Esophagus muscularis mucosa (tissue), 4 donors: ENCODE results near the gene RTF1. TPM values are rescaled to one million over a fixed set of nuclear protein-coding genes. Genes with fewer than 3 reads are reported as not detected.

ENCODE experiments used
- DNase-seq: peaks from one replicate; pipeline ENCODE4 v3.0.0-alpha.2; 2017; ENCODE audit errors: extremely low spot score
- H3K27ac ChIP-seq, 4 donors: fragments of 200-600 bp; sonication (generic); replicated peaks in 1 of 4; 1 replicate in 3 of 4; 2 replicates in 1 of 4; pipeline ENCODE4 v1.5.1; 2016 to 2019; ENCODE audit warnings: mild to moderate bottlenecking in 1 of 4
- H3K27me3 ChIP-seq, 4 donors: fragments of 200-600 bp; sonication (generic); one replicate each; pipeline versions ENCODE4 v1.5.1 to v1.6.0; 2016 to 2019
- H3K36me3 ChIP-seq, 4 donors: fragments of 200-600 bp; sonication (generic); one replicate each; pipeline ENCODE4 v1.5.1; 2016 to 2019
- H3K4me1 ChIP-seq, 4 donors: fragments of 200-600 bp; sonication (generic); one replicate each; pipeline ENCODE4 v1.5.1; 2016 to 2019
- H3K4me3 ChIP-seq, 4 donors: fragments of 200-600 bp; sonication (generic); 1 replicate in 2 of 4; 2 replicates in 2 of 4; pipeline ENCODE4 v1.5.1; 2016 to 2019; ENCODE audit warnings: mild to moderate bottlenecking in 4 of 4, moderate library complexity in 1 of 4
- H3K9me3 ChIP-seq, 4 donors: fragments of 200-600 bp; sonication (generic); 1 replicate in 3 of 4; 2 replicates in 1 of 4; pipeline ENCODE4 v1.5.1; 2016 to 2019
- CTCF ChIP-seq, 3 experiments: fragments of 200-600 bp in 2 of 3; fragments of 450-650 bp in 1 of 3; sonication (generic) in 2 of 3; IDR thresholded peaks; one replicate each; pipeline ENCODE4 v1.5.1; 2017 to 2019; ENCODE audit warnings: antibody characterized with exemption in 3 of 3, mild to moderate bottlenecking in 2 of 3, moderate library complexity in 1 of 3
- EP300 ChIP-seq: sonication (generic); formaldehyde crosslinking; IDR thresholded peaks from one replicate; pipeline ENCODE4 v1.6.1; 2017; ENCODE audit warnings: antibody characterized with exemption
- POLR2A ChIP-seq: fragments of 450-650 bp; IDR thresholded peaks from one replicate; pipeline ENCODE4 v1.6.1; 2017; ENCODE audit warnings: antibody characterized with exemption, moderate library complexity, mild to moderate bottlenecking, low read depth
- POLR2AphosphoS5 ChIP-seq, 2 donors: sonication (generic); formaldehyde crosslinking; IDR thresholded peaks; one replicate each; pipeline ENCODE4 v1.6.1; 2017; ENCODE audit warnings: antibody characterized with exemption in 2 of 2
- WGBS: methylation state at CpG from one replicate; pipeline ENCODE4 v1.1.5; 2018; 5-methylcytosine and 5-hydroxymethylcytosine counted together
- intact Hi-C: fragments of 100-400 bp; cut with DNase I; formaldehyde crosslinking; loops from one replicate; pipeline ENCODE4 v1.15.1; 2023
- total RNA-seq, 4 donors: library from RNA; depleted of rRNA; stranded (reverse); fragments of >200 nt; gene quantifications; one replicate each; pipeline versions ENCODE4 v1.1.0 to v1.2.1, GENCODE V29; 2016

Gene RTF1
- total RNA-seq, 4 donors from 2014 or later: 31.5 to 37.7 (median 35.9) TPM

GRCh38 chr15:41489641-41490040 is 72.7 kb downstream of the RTF1 start:
- H3K36me3 ChIP-seq: no peaks in the 10 kb centered on the region
- no peak overlapping the region for H3K4me3 ChIP-seq
- peaks cover 17 to 24% (median 23%) of the 10 kb centered on the region in 4 donors for H3K4me1 ChIP-seq
- 100% methylated on average over 2 of the region's 2 CpGs for WGBS
- intact Hi-C loops: no loop called here
- no peaks in the 10 kb centered on the region for H3K9me3 ChIP-seq
- TF ChIP-seq CTCF (IDR thresholded peaks at IDR 0.05) (no peak), POLR2AphosphoS5 (IDR thresholded peaks at IDR 0.05) (no peak), POLR2A (no peak), EP300 (no peak)
- peaks cover 0 to 71% (median 2%) of the 10 kb centered on the region in 4 donors for H3K27me3 ChIP-seq
- no peak overlapping the region for H3K27ac ChIP-seq
- DNase-seq: no peak

- no peak overlapping the region for H3K27ac ChIP-seq
- H3K27me3 ChIP-seq: peaks cover 0 to 79% (median 2%) of the 10 kb centered on the region in 4 donors
- no peak for DNase-seq
- H3K9me3 ChIP-seq: no peaks in the 10 kb centered on the region
- peaks cover 24 to 31% (median 30%) of the 10 kb centered on the region in 4 donors for H3K4me1 ChIP-seq
- intact Hi-C loops: no loop called here
- no peaks in the 10 kb centered on the region for H3K36me3 ChIP-seq
- no peak overlapping the region for H3K4me3 ChIP-seq
- TF ChIP-seq POLR2AphosphoS5 (IDR thresholded peaks at IDR 0.05): no peak
- TF ChIP-seq EP300: no peak
- TF ChIP-seq POLR2A: no peak
- TF ChIP-seq CTCF (IDR thresholded peaks at IDR 0.05): no peak
- WGBS: 42% methylated on average over 4 of the region's 4 CpGs
Measured at GRCh38 chr15:41490355-41490754, 73.5 kb downstream of the RTF1 start.

GRCh38 chr15:41491889-41492288 is 75.0 kb downstream of the RTF1 start:
- intact Hi-C loops: no loop called here
- Histone ChIP-seq H3K36me3 (no peaks in the 10 kb centered on the region), H3K27ac (no peak overlapping the region), H3K27me3 (peaks cover 0 to 83% (median 2%) of the 10 kb centered on the region in 4 donors), H3K4me3 (no peak overlapping the region), H3K9me3 (no peaks in the 10 kb centered on the region), H3K4me1 (peaks cover 29 to 40% (median 38%) of the 10 kb centered on the region in 4 donors)
- TF ChIP-seq CTCF (IDR thresholded peaks at IDR 0.05) (no peak), EP300 (no peak), POLR2AphosphoS5 (IDR thresholded peaks at IDR 0.05) (no peak), POLR2A (no peak)
- no peak for DNase-seq
- WGBS: 89% methylated on average over 4 of the region's 4 CpGs

GRCh38 chr15:41492597-41493204 is 75.8 kb downstream of the RTF1 start:
- peak overlapping the region; percentile 29 to 70 (median 54) for H3K27ac ChIP-seq

More at GRCh38 chr15:41492597-41493204, 75.8 kb downstream of the RTF1 start:
- Histone ChIP-seq H3K36me3 (no peaks in the 10 kb centered on the region), H3K4me1 (peaks cover 29 to 40% (median 38%) of the 10 kb centered on the region in 4 donors), H3K4me3 (peak overlapping the region; percentile 60 to 75 (median 65)), H3K9me3 (no peaks in the 10 kb centered on the region), H3K27me3 (peaks cover 0 to 83% (median 2%) of the 10 kb centered on the region in 4 donors)
- WGBS: 5% methylated on average over 11 of the region's 15 CpGs
- DNase-seq: no peak
- TF ChIP-seq CTCF (IDR thresholded peaks at IDR 0.05): no peak
- no peak for TF ChIP-seq EP300
- intact Hi-C loops: no loop called here
